CD4-positive, alpha-beta T cell treated with Interleukin-6 at 100 ng/mL for 8 hours (primary cell): Measurements from ENCODE around the gene BAG5.
"Not testable (repeated sequence)": the region's sequence is repeated elsewhere in the genome, so short reads cannot be mapped to it uniquely, and the experiment has no call there.

ENCODE experiments used
- DNase-seq: peaks from one replicate; pipeline ENCODE4 v3.0.0-alpha.2; 2020; ENCODE audit warnings: mixed read lengths, low spot score

The BAG5 gene

GRCh38 chr14:103534576-103535061 is 27.8 kb downstream of the BAG5 start:
- no peak for DNase-seq

GRCh38 chr14:103533999-103534575 is 28.4 kb downstream of the BAG5 start:
- no peak for DNase-seq

GRCh38 chr14:103533137-103533998 is 29.1 kb downstream of the BAG5 start:
- DNase-seq: no peak

- no peak for DNase-seq
Observed at GRCh38 chr14:103532216-103533136, 30.0 kb downstream of the BAG5 start.

GRCh38 chr14:103531421-103532215 is 30.8 kb downstream of the BAG5 start:
- no peak for DNase-seq

GRCh38 chr14:103530831-103531230 is 31.6 kb downstream of the BAG5 start:
- DNase-seq: no peak

GRCh38 chr14:103530390-103530789 is 32.1 kb downstream of the BAG5 start:
- DNase-seq: no peak

GRCh38 chr14:103529383-103530365 is 32.8 kb downstream of the BAG5 start:
- DNase-seq: no peak

- DNase-seq: peak; percentile 82
Observed at GRCh38 chr14:103528587-103529382, 33.7 kb downstream of the BAG5 start, which contains the start of gene TRMT61A. TRMT61A (plus strand) TSS chr14:103529196; CDS start chr14:103529979, 783 bp downstream.

- DNase-seq: no peak
Observed at GRCh38 chr14:103528146-103528586, 34.3 kb downstream of the BAG5 start.

GRCh38 chr14:103527408-103528145 is 34.9 kb downstream of the BAG5 start:
- no peak for DNase-seq

- no peak for DNase-seq
Observed at GRCh38 chr14:103526914-103527248, 35.6 kb downstream of the BAG5 start.

GRCh38 chr14:103526247-103526913 is 36.1 kb downstream of the BAG5 start:
- no peak for DNase-seq

GRCh38 chr14:103525430-103526246 is 36.8 kb downstream of the BAG5 start:
- not testable (repeated sequence) for DNase-seq

- no peak for DNase-seq
Observed at GRCh38 chr14:103524002-103524935, 38.2 kb downstream of the BAG5 start.

GRCh38 chr14:103523575-103523954 is 38.9 kb downstream of the BAG5 start:
- DNase-seq: no peak
